H1 (cell line): ENCODE results near the gene ARHGAP26. TPM values are rescaled to one million over a fixed set of nuclear protein-coding genes. Genes with fewer than 3 reads are reported as not detected.

Experiments
- CHD1 ChIP-seq: IDR thresholded peaks from 2 replicates; pipeline ENCODE4 v1.6.1; 2012; ENCODE audit warnings: low read depth, low read length, improper control_type of control experiment
- CTBP2 ChIP-seq: IDR thresholded peaks from 2 replicates; pipeline ENCODE4 v1.7.0; 2011; ENCODE audit warnings: borderline replicate concordance, mild to moderate bottlenecking, moderate library complexity, mixed read lengths, low read length; ENCODE audit not compliant: insufficient read depth, insufficient read length
- KDM4A ChIP-seq: IDR thresholded peaks from one replicate; pipeline ENCODE4 v1.7.1; 2012; ENCODE audit warnings: low read depth, mild to moderate bottlenecking, moderate library complexity, low read length, inconsistent platforms; ENCODE audit not compliant: severe bottlenecking
- RAD21 ChIP-seq, 2 experiments: IDR thresholded peaks in 1 of 2; conservative IDR thresholded peaks in 1 of 2; 2 replicates each; pipeline ENCODE4 v1.6.1; 2011; ENCODE audit warnings: low read depth in 2 of 2, low read length in 2 of 2, improper control_type of control experiment in 1 of 2, inconsistent platforms in 1 of 2, mild to moderate bottlenecking in 1 of 2, moderate library complexity in 1 of 2
- RBBP5 ChIP-seq: IDR thresholded peaks from 2 replicates; pipeline ENCODE4 v1.7.1; 2012; ENCODE audit warnings: low read depth, mild to moderate bottlenecking, inconsistent platforms, low read length, moderate library complexity, borderline replicate concordance
- RFX5 ChIP-seq: IDR thresholded peaks from 2 replicates; pipeline ENCODE4 v1.6.1; 2011; ENCODE audit warnings: low read depth, low read length, improper control_type of control experiment, borderline replicate concordance
- RXRA ChIP-seq: IDR thresholded peaks from 2 replicates; pipeline ENCODE4 v1.6.1; 2011; ENCODE audit warnings: low read depth, mild to moderate bottlenecking, low read length, moderate library complexity; ENCODE audit not compliant: insufficient read depth
- polyA plus RNA-seq, 7 experiments: library from polyadenylated mRNA; depleted of rRNA in 3 of 7; stranded (reverse) in 5 of 7; unstranded in 2 of 7; fragments of >200 nt in 5 of 7; fragments of 200-250 nt in 2 of 7; gene quantifications; 1 replicate in 5 of 7; 2 replicates in 1 of 7; 4 replicates in 1 of 7; pipeline versions ENCODE4 v1.2.1 to v1.2.3, GENCODE V29; 2011 to 2013; ENCODE audit warnings: missing spikeins in 2 of 7, mixed read lengths in 2 of 7
- total RNA-seq: library from RNA; stranded (reverse); fragmentation: NEBNext Ultra II Directional; extraction: Animal tissue kit (Norgen Biotek cat#: 25700); gene quantifications from 2 replicates; pipeline ENCODE4 v1.2.1, GENCODE V29; 2021
- TF ChIP-seq, protein P1 (sequence below): fragments of 300-600 bp; sonication (generic); IDR thresholded peaks from 2 replicates; pipeline ENCODE4 v1.7.1; 2012; ENCODE audit warnings: low read length, moderate library complexity, mild to moderate bottlenecking, inconsistent platforms; ENCODE audit not compliant: insufficient replicate concordance

ARHGAP26 gene
- total and polyA plus RNA-seq, 2 of the 8 experiments (the other 6 are each of a cell fraction or from before 2014, with no cell fraction given): 7.1 to 24.8 TPM

DNA sequence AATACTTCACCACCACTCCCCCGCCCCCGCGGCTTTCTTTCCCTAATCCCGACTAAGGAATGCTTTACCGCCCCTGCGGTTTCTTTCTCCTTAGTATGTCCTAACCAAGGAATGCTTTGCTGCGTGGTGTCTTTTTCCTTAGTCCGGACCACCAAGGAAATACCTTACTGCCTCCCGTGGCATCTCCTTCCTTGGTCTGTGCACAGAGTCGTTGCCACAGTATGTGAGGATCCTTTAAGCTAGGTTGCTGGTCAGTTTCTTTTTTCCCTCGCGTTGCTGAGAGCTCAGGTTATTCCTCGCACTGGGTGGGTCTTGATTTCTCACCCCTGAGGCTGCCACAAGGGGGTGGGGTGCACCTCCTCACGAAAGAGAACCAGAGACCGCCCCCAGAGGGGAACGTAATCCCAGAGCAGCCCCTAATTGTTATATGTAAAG is 323.9 kb downstream of the ARHGAP26 start (continued):
- TF ChIP-seq, protein P1, sequence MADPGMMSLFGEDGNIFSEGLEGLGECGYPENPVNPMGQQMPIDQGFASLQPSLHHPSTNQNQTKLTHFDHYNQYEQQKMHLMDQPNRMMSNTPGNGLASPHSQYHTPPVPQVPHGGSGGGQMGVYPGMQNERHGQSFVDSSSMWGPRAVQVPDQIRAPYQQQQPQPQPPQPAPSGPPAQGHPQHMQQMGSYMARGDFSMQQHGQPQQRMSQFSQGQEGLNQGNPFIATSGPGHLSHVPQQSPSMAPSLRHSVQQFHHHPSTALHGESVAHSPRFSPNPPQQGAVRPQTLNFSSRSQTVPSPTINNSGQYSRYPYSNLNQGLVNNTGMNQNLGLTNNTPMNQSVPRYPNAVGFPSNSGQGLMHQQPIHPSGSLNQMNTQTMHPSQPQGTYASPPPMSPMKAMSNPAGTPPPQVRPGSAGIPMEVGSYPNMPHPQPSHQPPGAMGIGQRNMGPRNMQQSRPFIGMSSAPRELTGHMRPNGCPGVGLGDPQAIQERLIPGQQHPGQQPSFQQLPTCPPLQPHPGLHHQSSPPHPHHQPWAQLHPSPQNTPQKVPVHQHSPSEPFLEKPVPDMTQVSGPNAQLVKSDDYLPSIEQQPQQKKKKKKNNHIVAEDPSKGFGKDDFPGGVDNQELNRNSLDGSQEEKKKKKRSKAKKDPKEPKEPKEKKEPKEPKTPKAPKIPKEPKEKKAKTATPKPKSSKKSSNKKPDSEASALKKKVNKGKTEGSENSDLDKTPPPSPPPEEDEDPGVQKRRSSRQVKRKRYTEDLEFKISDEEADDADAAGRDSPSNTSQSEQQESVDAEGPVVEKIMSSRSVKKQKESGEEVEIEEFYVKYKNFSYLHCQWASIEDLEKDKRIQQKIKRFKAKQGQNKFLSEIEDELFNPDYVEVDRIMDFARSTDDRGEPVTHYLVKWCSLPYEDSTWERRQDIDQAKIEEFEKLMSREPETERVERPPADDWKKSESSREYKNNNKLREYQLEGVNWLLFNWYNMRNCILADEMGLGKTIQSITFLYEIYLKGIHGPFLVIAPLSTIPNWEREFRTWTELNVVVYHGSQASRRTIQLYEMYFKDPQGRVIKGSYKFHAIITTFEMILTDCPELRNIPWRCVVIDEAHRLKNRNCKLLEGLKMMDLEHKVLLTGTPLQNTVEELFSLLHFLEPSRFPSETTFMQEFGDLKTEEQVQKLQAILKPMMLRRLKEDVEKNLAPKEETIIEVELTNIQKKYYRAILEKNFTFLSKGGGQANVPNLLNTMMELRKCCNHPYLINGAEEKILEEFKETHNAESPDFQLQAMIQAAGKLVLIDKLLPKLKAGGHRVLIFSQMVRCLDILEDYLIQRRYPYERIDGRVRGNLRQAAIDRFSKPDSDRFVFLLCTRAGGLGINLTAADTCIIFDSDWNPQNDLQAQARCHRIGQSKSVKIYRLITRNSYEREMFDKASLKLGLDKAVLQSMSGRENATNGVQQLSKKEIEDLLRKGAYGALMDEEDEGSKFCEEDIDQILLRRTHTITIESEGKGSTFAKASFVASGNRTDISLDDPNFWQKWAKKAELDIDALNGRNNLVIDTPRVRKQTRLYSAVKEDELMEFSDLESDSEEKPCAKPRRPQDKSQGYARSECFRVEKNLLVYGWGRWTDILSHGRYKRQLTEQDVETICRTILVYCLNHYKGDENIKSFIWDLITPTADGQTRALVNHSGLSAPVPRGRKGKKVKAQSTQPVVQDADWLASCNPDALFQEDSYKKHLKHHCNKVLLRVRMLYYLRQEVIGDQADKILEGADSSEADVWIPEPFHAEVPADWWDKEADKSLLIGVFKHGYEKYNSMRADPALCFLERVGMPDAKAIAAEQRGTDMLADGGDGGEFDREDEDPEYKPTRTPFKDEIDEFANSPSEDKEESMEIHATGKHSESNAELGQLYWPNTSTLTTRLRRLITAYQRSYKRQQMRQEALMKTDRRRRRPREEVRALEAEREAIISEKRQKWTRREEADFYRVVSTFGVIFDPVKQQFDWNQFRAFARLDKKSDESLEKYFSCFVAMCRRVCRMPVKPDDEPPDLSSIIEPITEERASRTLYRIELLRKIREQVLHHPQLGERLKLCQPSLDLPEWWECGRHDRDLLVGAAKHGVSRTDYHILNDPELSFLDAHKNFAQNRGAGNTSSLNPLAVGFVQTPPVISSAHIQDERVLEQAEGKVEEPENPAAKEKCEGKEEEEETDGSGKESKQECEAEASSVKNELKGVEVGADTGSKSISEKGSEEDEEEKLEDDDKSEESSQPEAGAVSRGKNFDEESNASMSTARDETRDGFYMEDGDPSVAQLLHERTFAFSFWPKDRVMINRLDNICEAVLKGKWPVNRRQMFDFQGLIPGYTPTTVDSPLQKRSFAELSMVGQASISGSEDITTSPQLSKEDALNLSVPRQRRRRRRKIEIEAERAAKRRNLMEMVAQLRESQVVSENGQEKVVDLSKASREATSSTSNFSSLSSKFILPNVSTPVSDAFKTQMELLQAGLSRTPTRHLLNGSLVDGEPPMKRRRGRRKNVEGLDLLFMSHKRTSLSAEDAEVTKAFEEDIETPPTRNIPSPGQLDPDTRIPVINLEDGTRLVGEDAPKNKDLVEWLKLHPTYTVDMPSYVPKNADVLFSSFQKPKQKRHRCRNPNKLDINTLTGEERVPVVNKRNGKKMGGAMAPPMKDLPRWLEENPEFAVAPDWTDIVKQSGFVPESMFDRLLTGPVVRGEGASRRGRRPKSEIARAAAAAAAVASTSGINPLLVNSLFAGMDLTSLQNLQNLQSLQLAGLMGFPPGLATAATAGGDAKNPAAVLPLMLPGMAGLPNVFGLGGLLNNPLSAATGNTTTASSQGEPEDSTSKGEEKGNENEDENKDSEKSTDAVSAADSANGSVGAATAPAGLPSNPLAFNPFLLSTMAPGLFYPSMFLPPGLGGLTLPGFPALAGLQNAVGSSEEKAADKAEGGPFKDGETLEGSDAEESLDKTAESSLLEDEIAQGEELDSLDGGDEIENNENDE: no peak
- TF ChIP-seq KDM4A (no peak), CTBP2 (no peak), RAD21 (IDR thresholded peaks at IDR 0.05 in 1 of 2, conservative IDR thresholded peaks at IDR 0.05 in 1 of 2; ENCODE audit: low read depth in 2 of 2, low read length in 2 of 2) (peak; percentile 30 to 51), RXRA (no peak), RBBP5 (no peak; the same call in 1 of the 2 replicates), RFX5 (no peak), CHD1 (no peak)
